Measurements from ENCODE around the gene CHURC1. TPM values are rescaled to one million over a fixed set of nuclear protein-coding genes. Genes with fewer than 3 reads are reported as not detected.
A peak's percentile ranks its signal among the peaks of the same experiment; 100 is the strongest.

Gene CHURC1
- total RNA-seq, 2 donors from 2014 or later = 56.7 to 63.2 TPM

- no peaks in the 10 kb centered on the region for H3K9me3 Mint-ChIP-seq
- H3K4me1 Mint-ChIP-seq = peaks cover 5% of the 10 kb centered on the region
- H3K4me3 ChIP-seq (ENCODE audit: low read length) = peak within 1 kb of the TSS; percentile 78
- no peak within 1 kb of the TSS for H3K27ac Mint-ChIP-seq
- no peaks in the 10 kb centered on the region for H3K9me3 ChIP-seq (ENCODE audit: control insufficient read depth, low read length)
- peak; percentile 88 for DNase-seq
- H3K27me3 Mint-ChIP-seq (ENCODE audit: insufficient read depth) = peaks cover 84% of the 10 kb centered on the region
- peak within 1 kb of the TSS; percentile 64 for H3K4me3 Mint-ChIP-seq
- H3K4me1 ChIP-seq (ENCODE audit: control insufficient read depth, insufficient read depth, low read length) = no peaks in the 10 kb centered on the region
- 0% methylated on average over 13 to 61 of the region's 61 CpGs for WGBS, 2 experiments (ENCODE audit: insufficient coverage in 1 of 2, insufficient read length in 1 of 2)
- no peaks in the 10 kb centered on the region for H3K36me3 ChIP-seq (ENCODE audit: control insufficient read depth, insufficient read depth, low read length)
- peak within 1 kb of the TSS; percentile 11 for H3K9ac ChIP-seq (ENCODE audit: extremely low read depth, low read length, poor library complexity, severe bottlenecking)
- H3K36me3 Mint-ChIP-seq (ENCODE audit: low read depth) = no peaks in the 10 kb centered on the region
- H3K27ac ChIP-seq (ENCODE audit: low read depth, low read length) = no peak within 1 kb of the TSS
- H3K27me3 ChIP-seq (ENCODE audit: control insufficient read depth, insufficient read depth, low read length, poor library complexity, severe bottlenecking) = peaks cover 93% of the 10 kb centered on the region
- TF ChIP-seq CTCF (conservative IDR thresholded peaks at IDR 0.05) = no peak
Measured at GRCh38 chr14:64879635-64880220, 34.5 kb upstream of the CHURC1 start, which contains the start of gene SPTB. TSS of gene SPTB (minus strand) at chr14:64879907. CDS start at chr14:64823094, 56,813 bp downstream.

- no peak for TF ChIP-seq CTCF (conservative IDR thresholded peaks at IDR 0.05)
- Histone ChIP-seq H3K36me3 (ENCODE audit: control insufficient read depth, insufficient read depth, low read length) (no peaks in the 10 kb centered on the region), H3K27me3 (ENCODE audit: control insufficient read depth, insufficient read depth, low read length, poor library complexity, severe bottlenecking) (peaks cover 91% of the 10 kb centered on the region), H3K9me3 (ENCODE audit: control insufficient read depth, low read length) (no peaks in the 10 kb centered on the region), H3K27ac (ENCODE audit: low read depth, low read length) (no peak overlapping the region), H3K4me3 (ENCODE audit: low read length) (peak overlapping the region; percentile 78), H3K4me1 (ENCODE audit: control insufficient read depth, insufficient read depth, low read length) (no peaks in the 10 kb centered on the region), H3K9ac (ENCODE audit: extremely low read depth, low read length, poor library complexity, severe bottlenecking) (peak overlapping the region; percentile 11)
- WGBS, 2 experiments (ENCODE audit: insufficient coverage in 1 of 2, insufficient read length in 1 of 2) = 3 to 4% methylated on average over 22 to 49 of the region's 49 CpGs
- Mint-ChIP-seq H3K27ac (no peak overlapping the region), H3K9me3 (no peaks in the 10 kb centered on the region), H3K4me3 (peak overlapping the region; percentile 64), H3K36me3 (ENCODE audit: low read depth) (no peaks in the 10 kb centered on the region), H3K4me1 (peaks cover 5% of the 10 kb centered on the region), H3K27me3 (ENCODE audit: insufficient read depth) (peaks cover 81% of the 10 kb centered on the region)
- peak; percentile 90 for DNase-seq
Measured at GRCh38 chr14:64880221-64881121, 33.8 kb upstream of the CHURC1 start.

GRCh38 chr14:64885559-64885958 is 28.7 kb upstream of the CHURC1 start:
- no peaks in the 10 kb centered on the region for H3K9me3 Mint-ChIP-seq
- no peaks in the 10 kb centered on the region for H3K4me1 ChIP-seq (ENCODE audit: control insufficient read depth, insufficient read depth, low read length)
- TF ChIP-seq CTCF (conservative IDR thresholded peaks at IDR 0.05) = no peak
- peaks cover 1% of the 10 kb centered on the region for H3K4me1 Mint-ChIP-seq
- H3K4me3 ChIP-seq (ENCODE audit: low read length) = no peak overlapping the region
- H3K27me3 ChIP-seq (ENCODE audit: control insufficient read depth, insufficient read depth, low read length, poor library complexity, severe bottlenecking) = peaks cover 62% of the 10 kb centered on the region
- H3K9me3 ChIP-seq (ENCODE audit: control insufficient read depth, low read length) = no peaks in the 10 kb centered on the region
- H3K27ac ChIP-seq (ENCODE audit: low read depth, low read length) = no peak overlapping the region
- no peak for DNase-seq
- H3K27ac Mint-ChIP-seq = no peak overlapping the region
- H3K36me3 Mint-ChIP-seq (ENCODE audit: low read depth) = no peaks in the 10 kb centered on the region
- H3K4me3 Mint-ChIP-seq = no peak overlapping the region
- no peak overlapping the region for H3K9ac ChIP-seq (ENCODE audit: extremely low read depth, low read length, poor library complexity, severe bottlenecking)
- H3K36me3 ChIP-seq (ENCODE audit: control insufficient read depth, insufficient read depth, low read length) = no peaks in the 10 kb centered on the region
- WGBS, 2 experiments (ENCODE audit: insufficient coverage in 1 of 2, insufficient read length in 1 of 2) = 89 to 94% methylated on average over 2 of the region's 2 CpGs
- H3K27me3 Mint-ChIP-seq (ENCODE audit: insufficient read depth) = peaks cover 50% of the 10 kb centered on the region
